Activated naive CD8-positive, alpha-beta T cell treated with anti-CD3 and anti-CD28 coated beads, Interleukin-2, amount 50 U/mL, for 24 hours (primary cell): Measurements from ENCODE around the gene MFNG.
A peak's percentile ranks its signal among the peaks of the same experiment; 100 is the strongest.

Experiments used
- ATAC-seq: fragments of 150-1000 bp; cut with Tn5 transposase; one replicate; pipeline ENCODE4 v1.10.0; 2021
- DNase-seq: peaks from one replicate; pipeline ENCODE4 v3.0.0; 2021
- H3K27ac Mint-ChIP-seq: one replicate; pipeline ENCODE4 v1.8.0; 2021; ENCODE audit warnings: mild to moderate bottlenecking, mixed read lengths
- H3K27me3 Mint-ChIP-seq: one replicate; pipeline ENCODE4 v1.8.0; 2021; ENCODE audit warnings: mixed read lengths
- H3K36me3 Mint-ChIP-seq: one replicate; pipeline ENCODE4 v1.8.0; 2021; ENCODE audit warnings: low read depth, mixed read lengths
- H3K4me1 Mint-ChIP-seq: one replicate; pipeline ENCODE4 v1.8.0; 2021; ENCODE audit warnings: mixed read lengths
- H3K4me3 Mint-ChIP-seq: one replicate; pipeline ENCODE4 v1.8.0; 2021; ENCODE audit warnings: mild to moderate bottlenecking, moderate library complexity, mixed read lengths
- H3K9me3 Mint-ChIP-seq: one replicate; pipeline ENCODE4 v1.8.0; 2021; ENCODE audit warnings: mixed read lengths

The MFNG gene

GRCh38 chr22:37443086-37443485 is 43.1 kb downstream of the MFNG start:
- Mint-ChIP-seq H3K4me3 (no peak overlapping the region), H3K9me3 (peaks cover 4% of the 10 kb centered on the region), H3K27me3 (peaks cover 4% of the 10 kb centered on the region), H3K27ac (no peak overlapping the region), H3K36me3 (no peaks in the 10 kb centered on the region), H3K4me1 (peaks cover 5% of the 10 kb centered on the region)
- ATAC-seq (no peak), DNase-seq (no peak)

GRCh38 chr22:37442537-37442936 is 43.6 kb downstream of the MFNG start:
- ATAC-seq = no peak
- DNase-seq = no peak
- Mint-ChIP-seq H3K27me3 (peaks cover 4% of the 10 kb centered on the region), H3K27ac (no peak overlapping the region), H3K36me3 (no peaks in the 10 kb centered on the region), H3K4me1 (peaks cover 5% of the 10 kb centered on the region), H3K9me3 (peaks cover 4% of the 10 kb centered on the region), H3K4me3 (no peak overlapping the region)

- no peak for ATAC-seq
Measured at GRCh38 chr22:37442135-37442534, 44.0 kb downstream of the MFNG start.

GRCh38 chr22:37440875-37441274 is 45.3 kb downstream of the MFNG start:
- Mint-ChIP-seq H3K4me1 (peaks cover 5% of the 10 kb centered on the region), H3K9me3 (peaks cover 4% of the 10 kb centered on the region), H3K36me3 (no peaks in the 10 kb centered on the region), H3K27ac (no peak overlapping the region), H3K4me3 (no peak overlapping the region), H3K27me3 (peaks cover 7% of the 10 kb centered on the region)
- DNase-seq = no peak
- no peak for ATAC-seq

More at GRCh38 chr22:37442135-37442534, 44.0 kb downstream of the MFNG start:
- H3K36me3 Mint-ChIP-seq = no peaks in the 10 kb centered on the region
- H3K27me3 Mint-ChIP-seq = peaks cover 7% of the 10 kb centered on the region
- DNase-seq = no peak
- no peak overlapping the region for H3K27ac Mint-ChIP-seq
- H3K4me3 Mint-ChIP-seq = no peak overlapping the region
- peaks cover 5% of the 10 kb centered on the region for H3K4me1 Mint-ChIP-seq
- H3K9me3 Mint-ChIP-seq = peaks cover 4% of the 10 kb centered on the region

- ATAC-seq (no peak), DNase-seq (no peak)
- Mint-ChIP-seq H3K4me1 (peaks cover 5% of the 10 kb centered on the region), H3K4me3 (no peak overlapping the region), H3K27ac (no peak overlapping the region), H3K27me3 (peaks cover 9% of the 10 kb centered on the region), H3K9me3 (peaks cover 4% of the 10 kb centered on the region), H3K36me3 (no peaks in the 10 kb centered on the region)
Measured at GRCh38 chr22:37439347-37439746, 46.8 kb downstream of the MFNG start.

GRCh38 chr22:37435970-37436603 is 50.1 kb downstream of the MFNG start:
- ATAC-seq = no peak
- DNase-seq = no peak
- Mint-ChIP-seq H3K27ac (no peak overlapping the region), H3K36me3 (peaks cover 4% of the 10 kb centered on the region), H3K4me1 (peaks cover 19% of the 10 kb centered on the region), H3K9me3 (peaks cover 4% of the 10 kb centered on the region), H3K4me3 (no peak overlapping the region), H3K27me3 (peaks cover 16% of the 10 kb centered on the region)

GRCh38 chr22:37433786-37434185 is 52.4 kb downstream of the MFNG start:
- no peak for ATAC-seq
- peaks cover 4% of the 10 kb centered on the region for H3K9me3 Mint-ChIP-seq
- H3K27me3 Mint-ChIP-seq = peaks cover 34% of the 10 kb centered on the region
- H3K4me3 Mint-ChIP-seq = no peak overlapping the region
- H3K4me1 Mint-ChIP-seq = peaks cover 23% of the 10 kb centered on the region
- H3K36me3 Mint-ChIP-seq = peaks cover 4% of the 10 kb centered on the region
- H3K27ac Mint-ChIP-seq = no peak overlapping the region
- no peak for DNase-seq

- Mint-ChIP-seq H3K27me3 (peaks cover 44% of the 10 kb centered on the region), H3K27ac (peak overlapping the region; percentile 55), H3K4me3 (no peak overlapping the region), H3K36me3 (peaks cover 4% of the 10 kb centered on the region), H3K4me1 (peaks cover 28% of the 10 kb centered on the region), H3K9me3 (peaks cover 4% of the 10 kb centered on the region)
- DNase-seq (no peak), ATAC-seq (no peak)
Measured at GRCh38 chr22:37432708-37433054, 53.5 kb downstream of the MFNG start.

- DNase-seq (peak; percentile 62), ATAC-seq (peak; percentile 89)
- H3K9me3 Mint-ChIP-seq = peaks cover 4% of the 10 kb centered on the region
- peaks cover 4% of the 10 kb centered on the region for H3K36me3 Mint-ChIP-seq
- peaks cover 28% of the 10 kb centered on the region for H3K4me1 Mint-ChIP-seq
- H3K27me3 Mint-ChIP-seq = peaks cover 41% of the 10 kb centered on the region
- H3K27ac Mint-ChIP-seq = peak overlapping the region; percentile 55
- H3K4me3 Mint-ChIP-seq = peak overlapping the region; percentile 2
Measured at GRCh38 chr22:37431801-37432707, 54.1 kb downstream of the MFNG start.

GRCh38 chr22:37431366-37431765 is 54.8 kb downstream of the MFNG start:
- H3K4me3 Mint-ChIP-seq = no peak overlapping the region
- H3K36me3 Mint-ChIP-seq = peaks cover 4% of the 10 kb centered on the region
- DNase-seq (no peak), ATAC-seq (no peak)
- no peak overlapping the region for H3K27ac Mint-ChIP-seq
- H3K9me3 Mint-ChIP-seq = peaks cover 4% of the 10 kb centered on the region
- H3K27me3 Mint-ChIP-seq = peaks cover 48% of the 10 kb centered on the region
- H3K4me1 Mint-ChIP-seq = peaks cover 28% of the 10 kb centered on the region

GRCh38 chr22:37430941-37431340 is 55.2 kb downstream of the MFNG start:
- H3K27ac Mint-ChIP-seq = no peak overlapping the region
- H3K27me3 Mint-ChIP-seq = peaks cover 52% of the 10 kb centered on the region
- no peak for DNase-seq
- peaks cover 31% of the 10 kb centered on the region for H3K4me1 Mint-ChIP-seq
- no peak for ATAC-seq
- H3K4me3 Mint-ChIP-seq = no peak overlapping the region
- peaks cover 4% of the 10 kb centered on the region for H3K9me3 Mint-ChIP-seq
- peaks cover 4% of the 10 kb centered on the region for H3K36me3 Mint-ChIP-seq

- no peak for ATAC-seq
- DNase-seq = peak; percentile 65
Measured at GRCh38 chr22:37428649-37429586, 57.3 kb downstream of the MFNG start.

GRCh38 chr22:37427711-37428635 is 58.2 kb downstream of the MFNG start:
- ATAC-seq (no peak), DNase-seq (no peak)
- no peak overlapping the region for H3K4me3 Mint-ChIP-seq
- H3K36me3 Mint-ChIP-seq = peaks cover 4% of the 10 kb centered on the region
- peaks cover 30% of the 10 kb centered on the region for H3K4me1 Mint-ChIP-seq
- H3K27me3 Mint-ChIP-seq = peaks cover 65% of the 10 kb centered on the region
- H3K27ac Mint-ChIP-seq = no peak overlapping the region
- peaks cover 4% of the 10 kb centered on the region for H3K9me3 Mint-ChIP-seq

More at GRCh38 chr22:37428649-37429586, 57.3 kb downstream of the MFNG start:
- Mint-ChIP-seq H3K4me1 (peaks cover 30% of the 10 kb centered on the region), H3K27me3 (peaks cover 65% of the 10 kb centered on the region), H3K4me3 (no peak overlapping the region), H3K9me3 (peaks cover 4% of the 10 kb centered on the region), H3K36me3 (peaks cover 4% of the 10 kb centered on the region), H3K27ac (no peak overlapping the region)
